ENCODE data around the gene PRKCA.

DNA sequence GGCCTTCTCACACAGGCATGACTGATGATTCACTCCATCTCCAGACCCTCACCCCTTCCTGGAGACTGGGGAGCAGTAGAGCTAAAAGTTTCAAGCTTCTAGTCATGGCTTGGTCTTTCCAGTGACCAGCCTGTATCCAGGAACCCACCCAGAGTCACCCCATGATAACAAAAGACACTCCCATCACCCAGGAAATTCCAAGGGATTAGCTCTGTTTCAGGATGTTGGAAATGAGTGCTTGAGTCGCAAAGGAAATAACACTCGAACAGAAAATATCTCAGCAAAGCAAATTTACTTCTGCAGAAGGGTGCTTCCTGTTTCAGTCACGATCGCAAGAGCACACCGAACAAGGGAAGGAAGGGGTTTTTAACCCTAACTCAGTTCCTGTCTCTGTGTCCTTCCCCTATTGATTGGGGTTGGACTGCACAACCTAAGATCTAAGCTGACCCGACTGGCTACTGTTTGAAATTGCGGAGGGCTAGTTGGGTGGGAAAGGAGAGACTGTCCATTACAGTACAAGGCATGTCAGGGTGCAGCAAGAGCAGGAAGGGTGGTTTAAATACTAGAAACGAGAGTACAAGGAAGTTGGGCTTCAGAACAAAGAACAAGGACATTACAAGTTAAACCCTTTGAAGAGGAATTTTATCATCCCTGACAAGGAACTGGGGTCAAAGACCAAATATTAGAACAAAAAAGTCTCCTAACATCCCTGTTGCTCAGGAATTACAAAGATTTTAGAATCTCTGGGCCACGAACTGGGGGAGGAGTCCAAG, 308.1 kb downstream of the PRKCA start:
- no peak for TF ChIP-seq ARID2 (CRISPR knock-in tag; IDR thresholded peaks at IDR 0.05; ENCODE audit: borderline replicate concordance)
- TF ChIP-seq CTCF (CRISPR knock-in tag; IDR thresholded peaks at IDR 0.05): no peak
- TF ChIP-seq ZBTB2 (CRISPR knock-in tag; IDR thresholded peaks at IDR 0.05; ENCODE audit: low read depth): no peak
- no peak for TF ChIP-seq ZNF558 (CRISPR knock-in tag; IDR thresholded peaks at IDR 0.05; ENCODE audit: borderline replicate concordance)
- no peak for TF ChIP-seq NFRKB (IDR thresholded peaks at IDR 0.05)
- TF ChIP-seq CC2D1A (CRISPR knock-in tag; IDR thresholded peaks at IDR 0.05): no peak
- TF ChIP-seq MXI1 (IDR thresholded peaks at IDR 0.05; ENCODE audit: borderline replicate concordance, low read depth, low read length): no peak

All from HepG2 (cell line).